SK-N-MC (cell line): ENCODE measurements around the gene PARS2.

Experiments used
- EZH2 ChIP-seq: fragments of 200-600 bp; sonication (generic); IDR thresholded peaks from one replicate; pipeline ENCODE4 v1.6.1; 2017; ENCODE audit warnings: antibody characterized with exemption
- POLR2AphosphoS5 ChIP-seq: IDR thresholded peaks from 2 replicates; pipeline ENCODE4 v1.6.1; 2012; ENCODE audit warnings: mild to moderate bottlenecking, low read depth, low read length, borderline replicate concordance

DNA sequence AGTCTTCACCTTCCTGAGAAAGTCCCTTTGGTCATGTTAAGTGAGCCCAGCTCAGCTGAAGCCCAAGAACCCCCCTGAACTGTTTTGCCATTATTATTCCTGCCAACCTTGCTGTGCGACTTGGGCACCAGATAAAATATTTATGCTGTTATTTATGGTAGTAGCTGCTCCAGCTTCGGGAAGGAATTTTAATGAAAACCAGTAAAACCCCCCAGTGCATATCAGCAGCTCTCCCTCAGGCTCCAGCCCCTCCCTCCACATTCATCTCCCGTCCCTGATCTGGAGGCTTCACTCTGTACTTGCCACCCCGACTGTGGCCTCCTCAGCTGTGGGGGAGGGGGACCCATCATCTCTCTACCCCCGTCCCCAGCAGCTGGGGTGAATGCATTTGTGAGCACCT is 24.1 kb upstream of the PARS2 start:
- TF ChIP-seq POLR2AphosphoS5 = no peak
- no peak for TF ChIP-seq EZH2
